H1 (cell line): ENCODE results near the gene FAM181A. TPM values are rescaled to one million over a fixed set of nuclear protein-coding genes. Genes with fewer than 3 reads are reported as not detected.

Experiments
- HDAC6 ChIP-seq: IDR thresholded peaks from one replicate; pipeline ENCODE4 v1.7.1; 2012; ENCODE audit warnings: low read depth, mild to moderate bottlenecking, inconsistent platforms, low read length, moderate library complexity
- SIRT6 ChIP-seq: IDR thresholded peaks from one replicate; pipeline ENCODE4 v1.7.1; 2012; ENCODE audit warnings: low read length, inconsistent platforms
- TEAD4 ChIP-seq: IDR thresholded peaks from 2 replicates; pipeline ENCODE4 v1.6.1; 2012; ENCODE audit warnings: low read depth, low read length, inconsistent platforms, mixed read lengths
- polyA plus RNA-seq, 7 experiments: library from polyadenylated mRNA; depleted of rRNA in 3 of 7; stranded (reverse) in 5 of 7; unstranded in 2 of 7; fragments of >200 nt in 5 of 7; fragments of 200-250 nt in 2 of 7; gene quantifications; 1 replicate in 5 of 7; 2 replicates in 1 of 7; 4 replicates in 1 of 7; pipeline versions ENCODE4 v1.2.1 to v1.2.3, GENCODE V29; 2011 to 2013; ENCODE audit warnings: missing spikeins in 2 of 7, mixed read lengths in 2 of 7
- total RNA-seq: library from RNA; stranded (reverse); fragmentation: NEBNext Ultra II Directional; extraction: Animal tissue kit (Norgen Biotek cat#: 25700); gene quantifications from 2 replicates; pipeline ENCODE4 v1.2.1, GENCODE V29; 2021
- TF ChIP-seq, protein P1 (sequence below): IDR thresholded peaks from 2 replicates; pipeline ENCODE4 v1.6.1; 2012; ENCODE audit warnings: low read length, inconsistent platforms
- TF ChIP-seq, protein P2 (sequence below), 3 experiments: IDR thresholded peaks; 1 replicate in 2 of 3; 2 replicates in 1 of 3; pipeline versions ENCODE4 v1.5.1 to v1.6.1; 2011; ENCODE audit warnings: low read length in 3 of 3, mild to moderate bottlenecking in 3 of 3, inconsistent platforms in 2 of 3, low read depth in 1 of 3, moderate library complexity in 1 of 3; ENCODE audit not compliant: insufficient read depth in 1 of 3; ENCODE audit errors: control extremely low read depth in 1 of 3

Gene FAM181A
- total and polyA plus RNA-seq, 2 of the 8 experiments (the other 6 are each of a cell fraction or from before 2014, with no cell fraction given) = not detected

DNA sequence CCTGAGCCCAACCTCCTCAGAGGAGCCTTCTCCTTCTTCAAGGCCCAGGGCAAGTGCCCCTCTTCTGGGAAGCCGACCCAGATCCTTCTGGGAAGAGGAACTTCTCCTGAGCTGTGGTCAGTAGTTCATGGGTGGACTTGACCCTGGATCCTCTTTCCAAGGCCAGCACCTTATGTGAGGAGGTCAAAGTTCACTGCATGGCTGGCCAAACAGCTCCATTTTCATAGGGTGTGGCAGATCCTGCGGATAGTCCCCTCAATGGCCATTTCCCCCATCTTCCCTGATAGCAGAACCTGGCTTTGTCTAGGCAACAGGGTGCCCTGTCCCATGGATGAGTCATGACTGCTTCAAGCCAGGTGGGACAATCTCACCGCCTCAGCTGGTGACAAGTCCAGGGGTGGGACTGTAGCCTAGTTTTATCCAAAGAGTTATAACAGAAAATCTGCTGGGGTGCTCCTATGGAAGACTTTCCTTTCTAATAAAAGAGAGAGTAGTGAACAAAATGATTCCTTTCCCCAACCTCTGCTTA lies 38.9 kb downstream of the FAM181A start (continued):
- TF ChIP-seq, protein P1, sequence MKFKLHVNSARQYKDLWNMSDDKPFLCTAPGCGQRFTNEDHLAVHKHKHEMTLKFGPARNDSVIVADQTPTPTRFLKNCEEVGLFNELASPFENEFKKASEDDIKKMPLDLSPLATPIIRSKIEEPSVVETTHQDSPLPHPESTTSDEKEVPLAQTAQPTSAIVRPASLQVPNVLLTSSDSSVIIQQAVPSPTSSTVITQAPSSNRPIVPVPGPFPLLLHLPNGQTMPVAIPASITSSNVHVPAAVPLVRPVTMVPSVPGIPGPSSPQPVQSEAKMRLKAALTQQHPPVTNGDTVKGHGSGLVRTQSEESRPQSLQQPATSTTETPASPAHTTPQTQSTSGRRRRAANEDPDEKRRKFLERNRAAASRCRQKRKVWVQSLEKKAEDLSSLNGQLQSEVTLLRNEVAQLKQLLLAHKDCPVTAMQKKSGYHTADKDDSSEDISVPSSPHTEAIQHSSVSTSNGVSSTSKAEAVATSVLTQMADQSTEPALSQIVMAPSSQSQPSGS = no peak
- no peak for TF ChIP-seq SIRT6
- TF ChIP-seq HDAC6 = no peak
- TF ChIP-seq, protein P2, sequence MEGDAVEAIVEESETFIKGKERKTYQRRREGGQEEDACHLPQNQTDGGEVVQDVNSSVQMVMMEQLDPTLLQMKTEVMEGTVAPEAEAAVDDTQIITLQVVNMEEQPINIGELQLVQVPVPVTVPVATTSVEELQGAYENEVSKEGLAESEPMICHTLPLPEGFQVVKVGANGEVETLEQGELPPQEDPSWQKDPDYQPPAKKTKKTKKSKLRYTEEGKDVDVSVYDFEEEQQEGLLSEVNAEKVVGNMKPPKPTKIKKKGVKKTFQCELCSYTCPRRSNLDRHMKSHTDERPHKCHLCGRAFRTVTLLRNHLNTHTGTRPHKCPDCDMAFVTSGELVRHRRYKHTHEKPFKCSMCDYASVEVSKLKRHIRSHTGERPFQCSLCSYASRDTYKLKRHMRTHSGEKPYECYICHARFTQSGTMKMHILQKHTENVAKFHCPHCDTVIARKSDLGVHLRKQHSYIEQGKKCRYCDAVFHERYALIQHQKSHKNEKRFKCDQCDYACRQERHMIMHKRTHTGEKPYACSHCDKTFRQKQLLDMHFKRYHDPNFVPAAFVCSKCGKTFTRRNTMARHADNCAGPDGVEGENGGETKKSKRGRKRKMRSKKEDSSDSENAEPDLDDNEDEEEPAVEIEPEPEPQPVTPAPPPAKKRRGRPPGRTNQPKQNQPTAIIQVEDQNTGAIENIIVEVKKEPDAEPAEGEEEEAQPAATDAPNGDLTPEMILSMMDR (IDR thresholded peaks at IDR 0.05; ENCODE audit: control extremely low read depth in 1 of 3, insufficient read depth in 1 of 3, low read depth in 1 of 3, low read length in 3 of 3) = no peak
- TF ChIP-seq TEAD4 = no peak
